ENCODE results near the gene CDH1.

DNA sequence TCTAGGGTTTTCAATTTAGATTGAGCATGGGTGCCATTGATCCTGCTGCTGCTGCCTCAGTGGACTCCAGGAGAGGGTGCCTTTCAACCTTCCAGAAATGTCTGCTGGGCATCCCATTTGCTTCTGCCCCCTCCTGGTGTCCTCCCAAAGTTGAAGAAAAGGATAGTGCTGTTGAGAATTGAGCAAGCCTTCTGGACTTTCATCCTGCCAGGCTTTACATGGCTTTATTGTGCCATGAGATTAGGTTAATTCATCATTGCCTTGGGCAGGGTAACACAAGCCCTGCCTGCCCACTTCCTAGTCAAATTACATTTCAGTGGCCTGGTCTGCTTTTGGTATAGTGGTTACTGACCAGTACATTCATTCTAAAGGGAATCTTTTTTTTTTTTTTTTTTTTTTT lies 88.3 kb downstream of the CDH1 start:
- TF ChIP-seq, protein P1, sequence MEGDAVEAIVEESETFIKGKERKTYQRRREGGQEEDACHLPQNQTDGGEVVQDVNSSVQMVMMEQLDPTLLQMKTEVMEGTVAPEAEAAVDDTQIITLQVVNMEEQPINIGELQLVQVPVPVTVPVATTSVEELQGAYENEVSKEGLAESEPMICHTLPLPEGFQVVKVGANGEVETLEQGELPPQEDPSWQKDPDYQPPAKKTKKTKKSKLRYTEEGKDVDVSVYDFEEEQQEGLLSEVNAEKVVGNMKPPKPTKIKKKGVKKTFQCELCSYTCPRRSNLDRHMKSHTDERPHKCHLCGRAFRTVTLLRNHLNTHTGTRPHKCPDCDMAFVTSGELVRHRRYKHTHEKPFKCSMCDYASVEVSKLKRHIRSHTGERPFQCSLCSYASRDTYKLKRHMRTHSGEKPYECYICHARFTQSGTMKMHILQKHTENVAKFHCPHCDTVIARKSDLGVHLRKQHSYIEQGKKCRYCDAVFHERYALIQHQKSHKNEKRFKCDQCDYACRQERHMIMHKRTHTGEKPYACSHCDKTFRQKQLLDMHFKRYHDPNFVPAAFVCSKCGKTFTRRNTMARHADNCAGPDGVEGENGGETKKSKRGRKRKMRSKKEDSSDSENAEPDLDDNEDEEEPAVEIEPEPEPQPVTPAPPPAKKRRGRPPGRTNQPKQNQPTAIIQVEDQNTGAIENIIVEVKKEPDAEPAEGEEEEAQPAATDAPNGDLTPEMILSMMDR (IDR thresholded peaks at IDR 0.05 in 8 of 11, conservative IDR thresholded peaks at IDR 0.05 in 3 of 11) = no peak
- TF ChIP-seq POLR2AphosphoS5 (IDR thresholded peaks at IDR 0.05) = no peak
- no peak for TF ChIP-seq POLR2A (IDR thresholded peaks at IDR 0.05)

All from spleen (tissue), 7 donors.